Erythroblast (primary cell): ENCODE measurements around the gene PLPPR1.

ENCODE experiments used
- GATA1 ChIP-seq: IDR thresholded peaks from 2 replicates; pipeline ENCODE4 v1.6.1; 2011; ENCODE audit warnings: low read depth, mild to moderate bottlenecking, control low read depth, low read length, moderate library complexity
- POLR2A ChIP-seq: IDR thresholded peaks from 2 replicates; pipeline ENCODE4 v1.6.1; 2011; ENCODE audit warnings: mild to moderate bottlenecking, low read length

- TF ChIP-seq POLR2A, result no peak
- no peak for TF ChIP-seq GATA1
Measured at GRCh38 chr9:101299901-101300300, 271.4 kb downstream of the PLPPR1 start.
